Adipose tissue (tissue), 3 donors: ENCODE measurements around the gene ZAP70. TPM values are rescaled to one million over a fixed set of nuclear protein-coding genes. Genes with fewer than 3 reads are reported as not detected.
"Not testable (repeated sequence)": the region's sequence is repeated elsewhere in the genome, so short reads cannot be mapped to it uniquely, and the experiment has no call there.

Experiments
- H3K27ac ChIP-seq: one replicate; pipeline ENCODE4 v1.5.1; 2013; ENCODE audit warnings: low read depth, low read length
- WGBS, 3 donors: extraction: QIAGEN DNeasy Blood & Tissue Kit; methylation state at CpG; one replicate each; pipeline ENCODE4 v1.1.7; 2013; 5-methylcytosine and 5-hydroxymethylcytosine counted together
- polyA plus RNA-seq, 3 donors: library from polyadenylated mRNA; stranded (reverse); fragments of 200-250 nt; gene quantifications; one replicate each; pipeline ENCODE4 v1.2.3, GENCODE V29; 2013
- donor health status: healthy with polysubstance abuse.
- donor health status: Bipolar disorder and iron deficiency.
- donor health status: healthy.

ZAP70 gene
- polyA plus RNA-seq, 3 donors: 0.56 to 4.1 (median 3.0) TPM

DNA sequence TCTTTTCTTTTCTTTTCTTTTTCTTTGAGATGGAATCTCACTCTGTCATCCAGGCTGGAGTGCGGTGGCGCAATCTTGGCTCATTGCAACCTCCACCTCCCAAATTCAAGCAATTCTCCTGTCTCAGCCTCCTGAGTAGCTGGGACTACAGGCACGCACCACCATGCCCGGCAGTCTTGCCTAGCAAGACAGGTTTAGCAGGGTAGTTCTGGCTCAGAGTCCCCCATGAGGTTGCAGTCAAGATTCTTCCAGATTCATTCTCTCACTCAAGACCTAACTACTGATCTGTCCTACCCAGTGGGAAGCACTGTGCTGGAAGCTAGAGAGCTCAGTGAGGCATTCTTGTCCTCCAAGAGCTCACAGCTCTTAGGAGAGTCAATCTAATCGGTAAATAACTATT lies 17.6 kb upstream of the ZAP70 start:
- no peak overlapping the region for H3K27ac ChIP-seq
- 89 to 95% (median 93%) methylated on average over 5 of the region's 5 CpGs for WGBS, 3 donors

DNA sequence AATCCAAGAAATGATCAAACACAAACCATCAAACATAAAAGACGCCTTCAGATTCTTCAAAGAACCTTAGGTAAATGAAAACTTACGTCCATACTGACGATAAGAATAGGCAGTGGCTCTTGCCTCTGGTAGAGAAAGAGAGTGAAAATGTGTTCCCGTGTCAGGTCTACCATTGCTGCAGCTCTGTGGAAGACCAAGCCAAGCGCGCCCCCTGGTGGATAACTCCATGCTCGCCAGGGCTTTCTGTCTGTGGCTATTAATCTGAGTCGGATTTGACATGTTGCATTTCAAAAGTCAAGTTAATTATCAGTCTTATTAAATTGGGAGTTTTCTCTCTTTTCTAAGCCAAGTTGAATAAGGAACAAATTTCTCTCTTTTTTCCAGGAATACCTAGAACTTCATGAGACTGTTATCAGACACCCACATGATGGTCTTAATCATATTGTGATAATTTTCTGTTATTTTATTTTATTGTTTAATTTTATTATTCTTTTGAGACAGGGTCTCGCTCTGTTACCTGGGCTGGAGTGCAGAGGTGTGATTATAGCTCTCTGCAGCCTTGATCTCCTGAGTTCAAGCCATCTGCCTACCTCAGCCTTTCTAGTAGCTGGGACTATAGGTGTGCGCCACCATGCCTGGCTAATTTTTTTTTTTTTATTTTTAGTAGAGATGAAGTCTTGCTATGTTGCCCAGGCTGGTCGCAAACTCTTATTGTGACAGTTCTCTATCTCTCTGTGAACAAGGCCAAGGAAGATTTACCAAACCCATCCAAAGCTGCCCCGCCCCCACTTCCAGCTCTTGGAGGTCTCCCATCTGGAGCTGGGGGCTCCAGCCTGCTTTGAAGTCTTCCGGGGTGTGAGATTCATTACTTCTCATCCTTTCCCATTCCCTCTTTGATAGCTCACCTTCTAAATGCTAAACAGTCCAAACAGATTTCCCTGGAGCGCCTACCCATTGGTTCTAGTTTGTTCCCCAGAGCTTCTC lies 15.8 kb upstream of the ZAP70 start:
- WGBS, 3 donors: 25 to 28% (median 27%) methylated on average over 14 of the region's 14 CpGs
- no peak overlapping the region for H3K27ac ChIP-seq

DNA sequence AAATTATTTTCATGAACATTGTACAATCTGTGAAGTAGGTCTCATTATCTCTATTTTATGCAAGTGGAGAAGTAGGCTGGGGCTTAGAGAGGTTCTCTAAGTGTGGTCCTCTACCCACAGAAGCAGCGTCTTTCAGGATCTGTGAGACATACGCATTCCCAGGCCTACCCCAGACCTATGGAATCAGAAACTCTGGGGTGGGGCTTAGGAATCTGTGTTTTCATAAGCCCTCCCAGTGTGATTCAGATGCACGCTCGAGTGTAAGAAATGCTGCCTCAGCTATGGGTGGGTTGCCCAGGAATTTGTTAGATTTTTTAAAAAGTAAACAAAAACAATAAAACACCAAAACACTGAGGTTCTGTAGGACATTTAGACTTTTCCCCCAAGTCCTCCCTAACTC lies 14.8 kb upstream of the ZAP70 start:
- WGBS, 3 donors: 85 to 91% (median 88%) methylated on average over 4 of the region's 4 CpGs
- H3K27ac ChIP-seq: no peak overlapping the region

DNA sequence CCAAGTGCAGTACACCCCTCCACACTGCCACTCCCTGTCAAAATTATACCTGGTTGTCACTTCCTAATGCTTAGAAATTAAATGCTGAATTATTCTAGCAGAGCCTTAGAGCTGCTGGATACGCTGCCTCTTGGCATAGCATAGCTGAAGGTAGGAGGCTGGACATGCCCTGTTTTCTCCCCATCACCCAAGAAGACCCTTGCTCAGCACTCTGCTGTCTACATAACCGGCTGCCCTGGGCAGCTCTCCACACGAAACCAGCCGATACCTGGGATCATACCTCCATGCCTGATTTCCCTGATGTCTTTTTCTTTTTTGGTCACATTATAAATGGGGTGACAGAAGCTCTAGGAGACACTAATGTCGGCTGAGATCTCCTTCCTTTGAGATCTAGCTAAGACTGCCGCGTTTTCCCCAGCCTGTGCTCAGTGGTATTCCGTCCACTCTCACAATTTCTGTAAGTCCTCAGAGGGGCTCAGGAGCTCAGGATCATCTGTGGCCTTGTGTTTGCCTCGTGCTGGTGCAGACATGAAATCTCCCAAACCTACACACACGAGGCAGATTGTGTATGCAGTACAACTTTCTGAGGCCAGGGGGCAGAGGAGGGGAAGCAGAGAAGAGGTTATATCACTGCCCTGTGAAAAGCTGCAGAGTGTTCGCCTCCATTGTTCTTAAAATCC lies 13.5 kb upstream of the ZAP70 start:
- WGBS, 3 donors: 47 to 63% (median 60%) methylated on average over 11 of the region's 11 CpGs
- no peak overlapping the region for H3K27ac ChIP-seq

DNA sequence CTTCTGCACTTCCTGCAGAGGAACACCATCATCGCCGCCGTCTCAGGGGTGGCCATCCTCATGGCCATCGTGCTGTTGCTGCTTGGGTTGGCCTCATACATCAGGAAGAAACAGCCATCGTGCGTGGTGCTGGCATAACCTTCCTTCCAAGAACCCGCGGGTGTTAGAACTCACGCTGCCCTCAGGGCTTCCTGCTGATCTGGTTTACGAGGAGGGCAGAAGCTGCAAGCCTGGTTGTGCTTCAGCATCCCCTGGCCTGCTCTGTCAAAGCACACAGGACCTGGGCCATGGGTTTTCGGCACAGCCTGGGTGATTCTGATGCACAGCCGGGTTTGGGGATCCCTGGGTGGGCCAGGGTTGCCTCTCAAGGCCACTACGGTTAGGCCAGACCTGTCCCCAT lies 12.2 kb upstream of the ZAP70 start:
- 77 to 91% (median 81%) methylated on average over 13 of the region's 13 CpGs for WGBS, 3 donors
- H3K27ac ChIP-seq: no peak overlapping the region

DNA sequence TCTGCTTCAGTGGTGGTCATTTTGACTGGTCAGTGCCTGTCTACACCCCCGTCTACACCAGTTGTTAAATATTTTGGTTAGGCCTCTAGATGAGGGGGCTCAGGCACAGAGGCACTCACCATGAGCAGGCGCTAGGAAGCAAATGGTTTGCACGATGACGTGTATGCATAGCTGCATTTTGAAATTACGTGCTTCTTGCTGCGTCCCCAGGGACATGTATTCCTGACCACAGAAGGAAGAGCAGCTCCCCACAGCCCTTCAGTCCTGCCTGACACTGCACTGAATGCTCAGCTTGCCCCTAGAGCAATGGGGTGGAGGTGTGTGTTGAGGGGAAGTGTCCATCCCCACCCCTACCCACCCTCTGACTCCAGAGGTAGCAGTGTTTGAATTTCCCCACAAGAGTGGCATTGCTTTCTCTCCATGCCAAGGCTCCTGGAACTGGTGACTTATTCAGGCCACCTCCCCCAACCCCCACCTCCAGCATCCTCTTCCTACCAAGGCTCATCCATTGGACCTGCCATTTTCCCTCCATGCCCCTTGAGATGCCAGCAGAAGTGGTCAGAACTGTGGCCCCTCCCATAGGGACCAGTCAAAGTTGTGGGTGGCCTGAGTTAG lies 11.4 kb upstream of the ZAP70 start:
- 86 to 88% (median 87%) methylated on average over 6 of the region's 6 CpGs for WGBS, 3 donors
- no peak overlapping the region for H3K27ac ChIP-seq

DNA sequence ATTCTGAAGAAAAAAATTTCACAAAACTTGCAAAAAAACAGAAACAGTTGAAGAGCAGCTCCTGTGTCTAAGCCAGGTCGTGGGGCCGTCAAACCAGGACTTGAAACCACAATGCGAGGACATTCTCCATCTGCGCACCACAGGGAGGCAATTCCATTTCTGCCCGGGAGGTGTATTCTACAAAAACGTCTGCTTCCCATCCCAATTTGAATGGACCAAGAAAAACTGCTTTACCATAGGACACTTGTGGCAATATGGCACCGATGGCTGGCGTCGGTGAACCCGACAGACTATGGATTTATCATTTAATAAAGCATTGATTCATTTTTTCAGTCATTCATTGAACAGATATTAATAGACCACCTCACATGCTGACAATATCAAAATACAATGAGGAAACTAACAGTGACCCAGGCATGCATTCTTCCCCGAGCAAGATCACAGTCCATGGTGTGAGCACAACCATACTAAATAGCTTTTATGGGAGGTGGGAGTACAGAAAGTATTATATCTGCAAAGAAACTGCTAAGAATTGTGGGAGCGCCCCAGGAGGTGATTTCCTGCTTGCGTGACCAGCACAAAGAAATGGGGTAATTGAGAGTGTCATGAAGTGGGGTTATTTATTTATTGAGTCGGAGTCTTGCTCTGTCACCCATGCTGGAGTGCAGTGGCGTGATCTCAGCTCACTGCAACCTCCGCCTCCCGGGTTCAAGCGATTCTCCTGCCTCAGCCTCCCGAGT lies 10.5 kb upstream of the ZAP70 start:
- no peak overlapping the region for H3K27ac ChIP-seq
- WGBS, 3 donors: 88 to 93% (median 89%) methylated on average over 18 to 19 of the region's 19 CpGs

DNA sequence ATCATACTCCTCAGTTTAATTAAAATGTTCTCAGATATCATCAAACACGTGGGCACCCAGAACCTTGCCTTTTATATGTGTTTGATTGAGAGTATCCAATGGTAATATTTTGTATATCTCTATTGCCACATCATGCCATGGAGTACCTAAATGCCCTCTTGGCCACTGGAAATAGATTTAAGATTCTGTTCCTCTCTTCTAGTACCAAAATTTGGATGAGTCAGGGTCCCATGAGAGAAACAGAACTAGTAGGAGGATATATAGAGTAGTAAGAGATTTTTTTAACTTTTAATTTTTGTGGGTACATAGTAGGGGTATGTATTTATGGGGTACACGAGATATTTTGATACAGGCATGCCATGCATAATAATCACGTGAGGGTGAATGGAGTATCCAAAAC lies 9.6 kb upstream of the ZAP70 start:
- no peak overlapping the region for H3K27ac ChIP-seq
- WGBS, 3 donors: 73 to 78% (median 78%) methylated on average over 3 of the region's 3 CpGs

DNA sequence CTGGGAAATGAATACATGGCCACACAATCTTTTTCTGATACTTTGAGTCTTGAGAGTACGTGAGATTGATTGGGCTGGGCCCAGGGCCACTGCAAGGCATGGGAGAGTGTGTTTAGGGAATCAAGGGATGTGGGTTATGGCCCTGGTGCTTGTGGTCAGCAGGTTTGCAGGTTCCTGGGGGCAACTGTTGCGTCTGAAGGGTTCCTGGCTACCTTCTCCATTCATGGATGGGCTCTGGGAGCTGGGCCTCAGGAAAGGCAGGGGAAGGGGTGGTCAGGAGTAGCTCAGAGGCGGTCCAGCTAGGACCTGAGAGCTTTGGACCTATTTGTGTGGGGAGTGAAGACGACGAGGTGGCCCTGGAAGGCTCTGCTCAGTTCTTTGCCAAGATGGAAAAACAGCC lies 8.4 kb upstream of the ZAP70 start:
- H3K27ac ChIP-seq: no peak overlapping the region
- 90 to 95% (median 90%) methylated on average over 5 of the region's 5 CpGs for WGBS, 3 donors

DNA sequence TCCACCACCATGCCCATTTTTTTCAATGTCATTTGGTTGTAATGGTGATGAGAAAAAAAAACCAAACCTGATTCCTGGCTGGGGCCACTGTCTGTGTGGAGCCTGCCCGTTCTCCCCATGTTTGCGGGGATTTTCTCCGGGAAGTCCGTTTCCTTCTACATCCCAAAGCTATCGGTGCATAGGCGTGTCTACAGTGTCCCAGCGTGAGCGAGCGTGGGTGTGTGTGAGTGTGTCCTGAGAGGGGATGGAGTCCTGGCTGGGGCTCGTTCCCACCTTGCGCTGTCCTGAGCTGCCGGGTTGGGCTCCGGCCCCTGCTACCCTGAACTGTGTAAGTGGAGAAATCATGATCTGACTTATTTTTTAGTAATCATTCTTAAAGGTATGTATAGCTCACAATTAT lies 7.3 kb upstream of the ZAP70 start:
- no peak overlapping the region for H3K27ac ChIP-seq
- 95 to 97% (median 96%) methylated on average over 13 of the region's 13 CpGs for WGBS, 3 donors

DNA sequence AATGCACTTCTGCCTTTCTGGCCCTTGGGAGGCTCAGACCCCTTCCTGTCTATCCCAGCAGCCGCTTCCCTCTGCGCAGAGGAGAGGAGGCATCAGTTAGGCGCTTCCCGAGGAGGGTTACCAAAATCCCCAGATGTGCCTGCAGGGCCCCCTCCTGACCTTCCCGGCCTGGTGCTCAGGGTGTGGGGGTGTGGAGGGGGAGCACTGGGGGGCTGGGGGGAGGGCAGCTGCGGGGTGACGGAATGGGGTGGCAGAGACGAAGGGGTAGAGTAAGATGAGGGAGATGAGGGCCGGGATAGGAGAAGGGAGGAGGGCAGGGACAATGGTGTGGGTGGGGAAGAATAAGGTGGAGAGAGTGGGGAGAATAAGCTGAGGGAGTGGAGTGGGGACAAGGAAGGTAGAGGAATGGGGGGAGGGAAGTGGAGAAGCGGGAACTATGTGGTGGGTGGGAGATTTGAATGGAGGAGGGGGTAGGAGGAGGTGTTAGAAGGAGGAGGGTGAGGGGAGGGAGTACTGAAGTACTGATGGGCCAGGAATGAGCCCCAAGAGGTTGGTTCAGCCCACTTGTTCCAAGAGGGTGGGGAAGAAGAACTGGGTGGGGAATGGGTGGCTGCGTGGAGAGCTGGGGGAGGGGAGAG lies 6.5 kb upstream of the ZAP70 start:
- no peak overlapping the region for H3K27ac ChIP-seq
- 72 to 76% (median 75%) methylated on average over 11 of the region's 11 CpGs for WGBS, 3 donors

DNA sequence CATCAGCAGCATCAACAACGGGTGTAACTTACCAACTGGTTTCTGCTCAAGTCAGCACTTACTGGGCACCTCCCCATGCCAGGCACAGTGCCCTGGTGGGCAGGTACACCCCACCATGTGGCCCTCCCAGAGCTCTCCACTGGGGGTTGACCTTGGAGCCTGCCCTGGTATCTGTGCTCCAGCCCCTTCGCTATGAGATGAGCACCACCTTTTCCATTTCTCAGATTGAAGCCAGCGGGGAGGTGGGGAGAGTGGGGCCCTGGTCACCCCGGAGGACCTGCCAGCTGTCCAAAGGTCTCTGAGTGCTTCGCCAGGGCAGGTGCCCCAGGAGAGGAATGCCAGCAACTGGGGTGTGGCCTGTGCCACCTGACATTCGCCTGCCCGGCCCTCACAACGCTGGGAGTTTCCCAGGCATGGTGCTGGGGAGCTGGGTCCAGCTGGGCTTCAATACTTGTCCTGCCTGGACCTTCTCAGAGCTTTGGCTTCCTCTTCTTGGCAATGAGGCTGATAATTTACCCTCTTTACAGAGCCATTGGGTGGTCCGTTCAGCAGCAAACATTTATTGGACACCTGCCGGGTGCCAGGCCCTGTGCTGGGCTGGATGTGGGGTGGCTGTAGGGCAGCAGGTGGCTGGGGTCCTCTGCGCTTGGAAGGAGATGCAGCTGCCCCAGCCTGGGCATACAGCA lies 5.9 kb upstream of the ZAP70 start:
- 59 to 89% (median 86%) methylated on average over 11 of the region's 11 CpGs for WGBS, 3 donors
- no peak overlapping the region for H3K27ac ChIP-seq

DNA sequence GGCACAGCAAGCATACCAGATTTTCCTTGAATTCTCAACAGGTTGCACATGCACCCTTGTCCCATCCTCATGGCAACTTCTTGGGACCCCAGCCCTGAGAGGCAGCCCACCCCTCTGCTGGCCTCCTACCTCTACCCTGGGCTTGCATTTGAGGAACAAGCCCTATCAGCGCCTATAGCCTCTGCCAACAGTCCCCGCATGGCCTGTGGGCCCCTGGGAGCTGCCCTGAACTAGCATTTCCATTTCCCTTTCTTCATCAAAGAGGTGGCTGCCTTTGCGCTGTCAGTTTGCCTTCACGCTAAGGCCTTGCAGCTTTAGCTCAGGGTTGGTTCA lies 5.4 kb upstream of the ZAP70 start:
- H3K27ac ChIP-seq: no peak overlapping the region
- 59 to 90% (median 61%) methylated on average over 4 of the region's 4 CpGs for WGBS, 3 donors

DNA sequence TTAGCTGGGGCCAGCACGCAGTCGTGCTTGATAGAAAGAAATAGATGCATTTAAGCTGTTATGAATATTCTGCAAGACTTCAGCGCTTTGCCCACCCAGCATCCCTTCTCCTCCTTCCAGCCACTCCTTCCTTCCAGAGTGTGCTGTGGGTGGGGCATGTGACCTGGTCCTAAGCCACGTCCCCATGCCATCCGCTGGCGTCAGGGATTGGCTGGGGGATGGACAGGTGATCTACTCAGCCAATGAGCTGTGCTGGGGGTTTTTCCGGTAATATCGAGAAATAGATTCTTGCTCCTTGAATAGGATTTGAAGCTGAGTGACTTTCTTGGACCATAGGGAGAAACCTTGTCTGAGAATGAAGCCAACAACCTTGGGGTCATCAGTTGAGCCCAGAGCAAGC lies 4.8 kb upstream of the ZAP70 start:
- WGBS, 3 donors: 85 to 91% (median 89%) methylated on average over 8 of the region's 8 CpGs
- H3K27ac ChIP-seq: no peak overlapping the region

DNA sequence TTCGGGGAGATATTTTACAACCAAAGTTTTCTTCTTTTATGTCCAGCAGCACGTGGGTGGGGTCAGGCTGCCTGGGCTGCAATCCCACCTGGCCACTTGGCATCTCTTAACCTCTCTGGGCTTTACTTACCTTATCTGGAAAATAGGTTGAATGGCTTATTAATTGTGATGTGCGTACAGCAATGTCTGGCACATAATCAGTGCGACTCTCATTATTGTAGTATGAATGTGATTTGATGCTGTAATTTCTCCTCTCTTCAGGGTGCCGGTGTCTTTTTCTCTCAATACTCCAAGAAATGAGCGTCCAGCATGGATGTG lies 2.0 kb upstream of the ZAP70 start:
- H3K27ac ChIP-seq: no peak overlapping the region
- WGBS, 3 donors: 75 to 87% (median 82%) methylated on average over 6 of the region's 6 CpGs

DNA sequence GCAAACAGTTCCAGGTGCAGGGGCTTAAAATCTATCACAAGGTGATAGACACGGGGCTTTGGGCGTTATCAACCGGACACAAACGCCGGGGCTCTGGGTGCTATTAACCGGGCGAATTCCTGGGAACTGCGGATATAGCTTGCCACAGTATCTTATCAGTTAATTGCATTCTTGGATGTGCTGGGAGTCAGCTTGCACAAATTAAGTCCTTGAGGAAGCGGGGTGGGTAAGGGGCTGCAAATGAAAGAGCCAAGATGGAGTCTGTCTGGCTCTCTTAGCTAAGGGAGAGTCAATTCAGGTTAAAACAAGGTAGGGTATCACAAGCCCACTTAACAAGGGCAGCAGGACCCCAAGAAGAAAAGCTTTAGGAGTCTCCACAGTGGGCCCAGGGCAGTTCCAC lies 1.2 kb upstream of the ZAP70 start:
- WGBS, 3 donors: 38 to 68% (median 65%) methylated on average over 9 of the region's 9 CpGs
- not testable (repeated sequence) for H3K27ac ChIP-seq

DNA sequence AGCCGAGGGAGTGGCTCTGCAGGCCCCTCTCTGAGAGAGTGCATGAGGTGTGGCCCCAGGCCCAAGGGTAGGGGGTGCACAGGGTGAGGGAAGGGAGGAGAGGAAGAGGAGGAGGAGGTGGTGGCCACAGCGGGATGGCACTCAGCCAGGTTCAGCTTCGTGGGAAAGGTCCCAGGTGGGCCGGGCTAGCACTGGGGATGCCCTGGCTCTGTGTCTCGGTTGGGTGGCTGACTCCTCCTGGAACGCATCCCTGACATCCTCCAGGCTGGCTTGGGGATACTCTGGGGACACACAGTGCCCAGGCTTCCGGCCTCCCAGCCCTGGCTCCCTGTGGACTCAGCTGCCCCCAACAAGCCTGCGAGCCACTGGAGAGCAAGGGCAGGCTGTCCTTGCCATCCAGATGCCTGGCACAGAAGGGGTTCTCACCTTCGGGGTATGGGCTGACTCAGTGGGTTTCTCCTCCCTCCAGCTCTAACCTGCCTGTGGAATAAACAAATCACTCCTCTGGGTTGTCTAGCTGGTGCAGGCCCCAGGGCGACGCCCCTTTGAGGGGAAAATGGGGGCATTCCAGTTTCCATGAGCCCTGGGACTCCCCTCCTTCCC lies 582 bp upstream of the ZAP70 start:
- 60 to 71% (median 67%) methylated on average over 11 of the region's 11 CpGs for WGBS, 3 donors

More for the DNA sequence above, 582 bp upstream of the ZAP70 start:
- H3K27ac ChIP-seq: no peak overlapping the region
